GM12878 (cell line): ENCODE results near the gene SUSD1. TPM values are rescaled to one million over a fixed set of nuclear protein-coding genes. Genes with fewer than 3 reads are reported as not detected.

Experiments
- ATAC-seq: fragments of 200-7000 bp; cut with Tn5 transposase; 3 replicates; pipeline ENCODE4 v1.9.1; 2020; ENCODE audit warnings: mild to moderate bottlenecking, moderate library complexity
- BruUV-seq: library from RNA; stranded (reverse); fragments of 400-500 nt; replicated peaks from 2 replicates; lab custom pipeline; 2021; lab: Mats Ljungman, UMichigan
- CTCF ChIA-PET: fragments of 300-600 bp; sonication (Branson Sonifier 250); formaldehyde crosslinking; extraction: SDS; loops from one replicate; lab custom pipeline; 2021; ENCODE audit warnings: inconsistent platforms; lab: Yijun Ruan, JAX
- POLR2A ChIA-PET: fragments of 350-600 bp; formaldehyde crosslinking; extraction: SDS; loops from one replicate; lab custom pipeline; 2021; ENCODE audit warnings: inconsistent platforms; lab: Charles Lee
- RAD21 ChIA-PET: fragments of 300-600 bp; sonication (Branson Sonifier 250); formaldehyde crosslinking; loops from one replicate; lab custom pipeline; 2023; ENCODE audit warnings: antibody characterized with exemption; ENCODE audit not compliant: unreplicated experiment; lab: Charles Lee
- SMC1A ChIA-PET: fragments of 300-600 bp; sonication (Branson Sonifier 250); formaldehyde crosslinking; loops from one replicate; lab custom pipeline; 2023; ENCODE audit not compliant: unreplicated experiment, uncharacterized antibody; lab: Charles Lee
- DNase-seq: peaks from one replicate; pipeline ENCODE4 v3.0.0-alpha.2; 2011; ENCODE audit warnings: low read depth, low spot score
- FAIRE-seq: peaks from 3 replicates; lab custom pipeline; 2011; peaks lifted over from hg19 to GRCh38; lab: Jason Lieb, UNC
- H2AFZ ChIP-seq: 2 replicates; pipeline ENCODE4 v1.6.0; 2011; ENCODE audit warnings: low read depth, low read length, control low read depth; ENCODE audit not compliant: control insufficient read depth
- H3K27ac ChIP-seq: 2 replicates; pipeline ENCODE4 v1.5.1; 2011; ENCODE audit warnings: control low read depth; ENCODE audit not compliant: control insufficient read depth, insufficient read depth
- H3K27me3 ChIP-seq, 2 experiments: replicated peaks in 1 of 2; 2 replicates each; pipeline versions ENCODE4 v1.6.0 to v1.6.1; 2011; ENCODE audit warnings: low read length in 1 of 2; ENCODE audit not compliant: control insufficient read depth in 2 of 2, insufficient read depth in 2 of 2
- H3K36me3 ChIP-seq, 2 experiments: 2 replicates each; pipeline ENCODE4 v1.5.1; 2011; ENCODE audit warnings: low read length in 1 of 2; ENCODE audit not compliant: control insufficient read depth in 2 of 2, insufficient read depth in 2 of 2
- H3K4me1 ChIP-seq: 2 replicates; pipeline ENCODE4 v1.6.1; 2011; ENCODE audit warnings: mild to moderate bottlenecking, low read length, moderate library complexity, mixed read lengths; ENCODE audit not compliant: control insufficient read depth, insufficient read depth
- H3K4me2 ChIP-seq: 2 replicates; pipeline ENCODE4 v1.6.0; 2011; ENCODE audit warnings: control low read depth; ENCODE audit not compliant: control insufficient read depth, insufficient read depth
- H3K4me3 ChIP-seq: fragments of 200-600 bp; sonication (generic); 2 replicates; pipeline ENCODE4 v1.5.1; 2016
- H3K79me2 ChIP-seq: 2 replicates; pipeline ENCODE4 v1.6.0; 2011; ENCODE audit warnings: low read length; ENCODE audit not compliant: control insufficient read depth, insufficient read depth
- H3K9ac ChIP-seq: 2 replicates; pipeline ENCODE4 v1.8.0; 2011; ENCODE audit warnings: low read length, control low read depth, mixed read lengths; ENCODE audit not compliant: control insufficient read depth, insufficient read depth
- H3K9me3 ChIP-seq: replicated peaks from 3 replicates; pipeline ENCODE4 v1.5.1; 2011; ENCODE audit warnings: mild to moderate bottlenecking, low read length; ENCODE audit not compliant: control insufficient read depth, insufficient read depth
- H4K20me1 ChIP-seq: 2 replicates; pipeline ENCODE4 v1.6.0; 2011; ENCODE audit not compliant: control insufficient read depth, insufficient read depth
- CBFB ChIP-seq: IDR thresholded peaks from 2 replicates; pipeline ENCODE4 v1.6.1; 2016; ENCODE audit warnings: antibody characterized with exemption, low read depth
- CHD2 ChIP-seq: IDR thresholded peaks from 2 replicates; pipeline ENCODE4 v1.6.1; 2011; ENCODE audit warnings: low read depth, low read length, improper control_type of control experiment, borderline replicate concordance
- HSF1 ChIP-seq: fragments of 150-350 bp; IDR thresholded peaks from 2 replicates; pipeline ENCODE4 v1.6.1; 2014; ENCODE audit warnings: mild to moderate bottlenecking, low read depth, low read length
- MEF2A ChIP-seq: IDR thresholded peaks from 2 replicates; pipeline ENCODE4 v1.6.1; 2011; ENCODE audit warnings: low read depth, mild to moderate bottlenecking, low read length, moderate library complexity; ENCODE audit not compliant: insufficient read depth
- PML ChIP-seq: IDR thresholded peaks from 2 replicates; pipeline ENCODE4 v1.6.1; 2012; ENCODE audit warnings: low read length, inconsistent platforms
- SIX5 ChIP-seq: IDR thresholded peaks from 2 replicates; pipeline ENCODE4 v1.6.1; 2011; ENCODE audit warnings: mild to moderate bottlenecking, low read depth, low read length, moderate library complexity; ENCODE audit not compliant: severe bottlenecking
- SMAD5 ChIP-seq: IDR thresholded peaks from 2 replicates; pipeline ENCODE4 v1.6.1; 2016; ENCODE audit warnings: antibody characterized with exemption, low read depth
- STAT3 ChIP-seq: IDR thresholded peaks from 2 replicates; pipeline ENCODE4 v1.6.1; 2011; ENCODE audit warnings: low read depth, low read length, improper control_type of control experiment
- TCF3 ChIP-seq: IDR thresholded peaks from 2 replicates; pipeline ENCODE4 v1.6.1; 2012; ENCODE audit warnings: low read depth, mild to moderate bottlenecking, low read length, borderline replicate concordance; ENCODE audit not compliant: insufficient read depth
- USF1 ChIP-seq: IDR thresholded peaks from 2 replicates; pipeline ENCODE4 v1.6.1; 2011; ENCODE audit warnings: borderline replicate concordance, low read depth, mild to moderate bottlenecking, moderate library complexity, mixed read lengths, low read length; ENCODE audit not compliant: insufficient read depth; ENCODE audit errors: extremely low read length
- ZNF384 ChIP-seq: IDR thresholded peaks from 2 replicates; pipeline ENCODE4 v1.6.1; 2012; ENCODE audit warnings: low read depth, mild to moderate bottlenecking, low read length, improper control_type of control experiment, borderline replicate concordance
- WGBS: methylation state at CpG from one replicate; pipeline ENCODE4 v1.1.6; 2016; ENCODE audit warnings: low lambda C conversion rate; ENCODE audit not compliant: insufficient replicate concordance, insufficient coverage; ENCODE audit errors: missing lambda C conversion rate; 5-methylcytosine and 5-hydroxymethylcytosine counted together
- in situ Hi-C: fragments of 300-500 bp; cut with MboI; formaldehyde crosslinking; loops from 9 replicates; pipeline ENCODE4 v1.14.3; 2018; ENCODE audit warnings: mixed read lengths
- intact Hi-C: fragments of 100-400 bp; cut with micrococcal nuclease; formaldehyde crosslinking; loops from one replicate; pipeline ENCODE4 v1.14.2; 2022; ENCODE audit not compliant: unreplicated experiment
- polyA plus RNA-seq, 11 experiments: library from polyadenylated mRNA; depleted of rRNA in 4 of 11; unstranded in 6 of 11; stranded (reverse) in 5 of 11; fragments of >200 nt; fragmentation: Nextera tagmentation in 4 of 11; fragmentation: Illumina TruSeq in 1 of 11; extraction: Ambion mirVana in 4 of 11; extraction: Trizol in 1 of 11; gene quantifications; 1 replicate in 1 of 11; 2 replicates in 10 of 11; pipeline versions ENCODE4 v1.2.1 to v1.2.3, GENCODE V29; 2011 to 2016; ENCODE audit warnings: inconsistent platforms in 2 of 11, missing spikeins in 2 of 11, low read depth in 1 of 11
- total RNA-seq, 4 experiments: library from RNA; depleted of rRNA in 3 of 4; stranded (reverse); fragments of >200 nt in 3 of 4; fragmentation: Illumina TruSeq in 1 of 4; extraction: Trizol in 1 of 4; gene quantifications; 2 replicates each; pipeline versions ENCODE4 v1.2.1 to v1.2.3, GENCODE V29; 2013 to 2021
- TF ChIP-seq, protein P1 (sequence below): fragments of 450-650 bp; formaldehyde crosslinking; IDR thresholded peaks from 2 replicates; pipeline ENCODE4 v1.4.0; 2022; ENCODE audit warnings: mild to moderate bottlenecking, moderate library complexity

SUSD1 gene
- total and polyA plus RNA-seq, 10 of the 15 experiments (the other 5 are each of a cell fraction or from before 2014, with no cell fraction given) = 6.7 to 20.8 (median 13.2) TPM

GRCh38 chr9:112006361-112007020 lies 168.6 kb downstream of the SUSD1 start (continued):
- TF ChIP-seq, protein P1, sequence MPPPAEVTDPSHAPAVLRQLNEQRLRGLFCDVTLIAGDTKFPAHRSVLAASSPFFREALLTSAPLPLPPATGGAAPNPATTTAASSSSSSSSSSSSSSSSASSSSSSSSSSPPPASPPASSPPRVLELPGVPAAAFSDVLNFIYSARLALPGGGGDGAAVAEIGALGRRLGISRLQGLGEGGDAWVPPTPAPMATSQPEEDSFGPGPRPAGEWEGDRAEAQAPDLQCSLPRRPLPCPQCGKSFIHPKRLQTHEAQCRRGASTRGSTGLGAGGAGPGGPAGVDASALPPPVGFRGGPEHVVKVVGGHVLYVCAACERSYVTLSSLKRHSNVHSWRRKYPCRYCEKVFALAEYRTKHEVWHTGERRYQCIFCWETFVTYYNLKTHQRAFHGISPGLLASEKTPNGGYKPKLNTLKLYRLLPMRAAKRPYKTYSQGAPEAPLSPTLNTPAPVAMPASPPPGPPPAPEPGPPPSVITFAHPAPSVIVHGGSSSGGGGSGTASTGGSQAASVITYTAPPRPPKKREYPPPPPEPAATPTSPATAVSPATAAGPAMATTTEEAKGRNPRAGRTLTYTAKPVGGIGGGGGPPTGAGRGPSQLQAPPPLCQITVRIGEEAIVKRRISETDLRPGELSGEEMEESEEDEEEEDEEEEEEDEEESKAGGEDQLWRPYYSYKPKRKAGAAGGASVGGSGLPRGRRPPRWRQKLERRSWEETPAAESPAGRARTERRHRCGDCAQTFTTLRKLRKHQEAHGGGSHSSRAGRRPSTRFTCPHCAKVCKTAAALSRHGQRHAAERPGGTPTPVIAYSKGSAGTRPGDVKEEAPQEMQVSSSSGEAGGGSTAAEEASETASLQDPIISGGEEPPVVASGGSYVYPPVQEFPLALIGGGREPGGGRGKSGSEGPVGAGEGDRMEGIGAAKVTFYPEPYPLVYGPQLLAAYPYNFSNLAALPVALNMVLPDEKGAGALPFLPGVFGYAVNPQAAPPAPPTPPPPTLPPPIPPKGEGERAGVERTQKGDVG (CRISPR knock-in tag) = no peak
- TF ChIP-seq MEF2A (no peak), HSF1 (no peak)

GRCh38 chr9:112005939-112006338 lies 169.2 kb downstream of the SUSD1 start:
- in situ Hi-C loops (loop anchor here (25.0 kb wide), 1 partner anchor 1869 kb away; no protein-coding TSS in a partner anchor), intact Hi-C loops (no loop called here)
- Histone ChIP-seq H3K27ac (peak overlapping the region; percentile 20; the same call in 1 of the 2 replicates), H3K4me2 (no peak overlapping the region), H3K9me3 (no peaks in the 10 kb centered on the region), H3K4me3 (no peak overlapping the region), H3K36me3 (no peaks in the 10 kb centered on the region), H3K4me1 (peaks cover 30% of the 10 kb centered on the region), H4K20me1 (no peaks in the 10 kb centered on the region), H3K79me2 (no peaks in the 10 kb centered on the region), H3K9ac (no peak overlapping the region), H2AFZ (no peak overlapping the region), H3K27me3 (no peaks in the 10 kb centered on the region)
- no peak for TF ChIP-seq CBFB
- no peak for TF ChIP-seq SMAD5
- TF ChIP-seq STAT3 = no peak
- TF ChIP-seq SIX5 = no peak
- TF ChIP-seq CHD2 = no peak
- no peak for TF ChIP-seq TCF3
- no peak for TF ChIP-seq PML
- no peak for TF ChIP-seq ZNF384
- TF ChIP-seq USF1 = no peak
- no TSS peak for BruUV-seq
- ChIA-PET POLR2A (interaction anchor here (0.7 to 1.7 kb wide), 2 partner anchors 12 to 101 kb away, joined by 3 to 11 read pairs; no protein-coding TSS in a partner anchor), CTCF (interaction anchor here (0.8 to 0.9 kb wide), 2 partner anchors 12 to 29 kb away, joined by 3 read pairs; no protein-coding TSS in a partner anchor), SMC1A (interaction anchor here (0.7 to 8.8 kb wide), 9 partner anchors 9 to 100 kb away, joined by 3 to 69 read pairs (median 6); no protein-coding TSS in a partner anchor), RAD21 (interaction anchor here (1.0 to 4.8 kb wide), 6 partner anchors 13 to 90 kb away, joined by 3 to 43 read pairs (median 3); no protein-coding TSS in a partner anchor)
- ATAC-seq = no peak
- FAIRE-seq = no peak
- WGBS = 73% methylated on average over 8 of the region's 8 CpGs
- no peak for DNase-seq
